Endodermal cell (in vitro differentiated cells): Measurements from ENCODE around the gene MYRF. TPM values are rescaled to one million over a fixed set of nuclear protein-coding genes. Genes with fewer than 3 reads are reported as not detected.

Experiments used
- DNase-seq: peaks from one replicate; pipeline ENCODE4 v3.0.0-alpha.2; 2017
- H3K27ac ChIP-seq: 2 replicates; pipeline ENCODE4 v1.5.1; 2013; ENCODE audit warnings: mild to moderate bottlenecking, low read depth, low read length, moderate library complexity
- H3K27me3 ChIP-seq: 2 replicates; pipeline ENCODE4 v1.6.1; 2013; ENCODE audit warnings: mild to moderate bottlenecking, low read length, moderate library complexity; ENCODE audit not compliant: insufficient read depth, control insufficient read depth, poor library complexity, severe bottlenecking
- H3K36me3 ChIP-seq: 2 replicates; pipeline ENCODE4 v1.7.0; 2013; ENCODE audit warnings: mild to moderate bottlenecking, low read length, moderate library complexity; ENCODE audit not compliant: control insufficient read depth, insufficient read depth
- H3K4me1 ChIP-seq: one replicate; pipeline ENCODE4 v1.7.0; 2013; ENCODE audit warnings: low read length; ENCODE audit not compliant: control insufficient read depth, insufficient read depth
- H3K4me3 ChIP-seq: 2 replicates; pipeline ENCODE4 v1.5.1; 2013; ENCODE audit warnings: mild to moderate bottlenecking, low read length, moderate library complexity
- H3K9ac ChIP-seq: 2 replicates; pipeline ENCODE4 v1.6.1; 2013; ENCODE audit warnings: mild to moderate bottlenecking, low read length, moderate library complexity; ENCODE audit not compliant: poor library complexity, severe bottlenecking; ENCODE audit errors: extremely low read depth
- H3K9me3 ChIP-seq: 2 replicates; pipeline ENCODE4 v1.6.1; 2013; ENCODE audit warnings: mild to moderate bottlenecking, low read length, moderate library complexity; ENCODE audit not compliant: control insufficient read depth
- H3K27ac Mint-ChIP-seq: 2 replicates; pipeline ENCODE4 v1.8.0; 2020; ENCODE audit warnings: mixed read lengths
- H3K27me3 Mint-ChIP-seq: 2 replicates; pipeline ENCODE4 v1.8.0; 2021; ENCODE audit warnings: mild to moderate bottlenecking, mixed read lengths; ENCODE audit not compliant: insufficient read depth
- H3K36me3 Mint-ChIP-seq: 2 replicates; pipeline ENCODE4 v1.8.0; 2020; ENCODE audit warnings: low read depth, mixed read lengths
- H3K4me1 Mint-ChIP-seq: 2 replicates; pipeline ENCODE4 v1.8.0; 2020; ENCODE audit warnings: mixed read lengths
- H3K4me3 Mint-ChIP-seq: 2 replicates; pipeline ENCODE4 v1.8.0; 2020; ENCODE audit warnings: mild to moderate bottlenecking, moderate library complexity, mixed read lengths
- H3K9me3 Mint-ChIP-seq: 2 replicates; pipeline ENCODE4 v1.8.0; 2020; ENCODE audit warnings: mild to moderate bottlenecking, mixed read lengths
- WGBS, 2 experiments: methylation state at CpG; one replicate each; pipeline versions ENCODE4 v1.1.5 to v1.1.7; 2013; ENCODE audit warnings: missing lambda C conversion rate in 2 of 2, mixed read lengths in 1 of 2; ENCODE audit not compliant: insufficient coverage in 1 of 2, insufficient read length in 1 of 2; 5-methylcytosine and 5-hydroxymethylcytosine counted together
- total RNA-seq, 2 donors: library from RNA; stranded (reverse); fragmentation: NEBNext Ultra II Directional in 1 of 2; extraction: Animal tissue kit (Norgen Biotek cat#: 25700) in 1 of 2; gene quantifications; 2 replicates in 1 of 2; 3 replicates in 1 of 2; pipeline ENCODE4 v1.2.1, GENCODE V29; 2021
- TF ChIP-seq, protein P1 (sequence below): fragments of 200-600 bp; sonication (generic); conservative IDR thresholded peaks from 2 replicates; pipeline ENCODE4 v1.5.0; 2021; ENCODE audit warnings: antibody characterized with exemption, mild to moderate bottlenecking

MYRF gene
- total RNA-seq, 2 donors from 2014 or later = 30.3 to 61.7 TPM

DNA sequence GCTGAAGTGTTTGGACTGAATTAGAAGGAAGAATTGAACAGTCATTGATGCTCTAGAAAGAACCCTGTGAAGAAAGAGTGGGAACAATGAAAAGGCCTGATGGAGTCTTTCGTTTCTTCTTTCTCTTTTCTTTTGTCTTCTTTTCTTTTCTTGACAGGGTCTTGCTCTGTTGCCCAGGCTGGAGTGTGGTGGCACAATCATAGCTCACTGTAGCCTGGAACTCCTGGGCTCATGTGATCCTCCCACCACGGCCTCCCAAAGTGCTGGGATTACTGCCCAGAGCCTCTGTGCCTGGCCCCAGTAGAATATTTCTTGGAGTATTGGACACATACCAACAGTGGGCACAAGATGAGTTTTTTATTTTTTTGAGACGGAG lies 41.4 kb downstream of the MYRF start:
- peak overlapping the region; percentile 100 for H3K27ac Mint-ChIP-seq
- Histone ChIP-seq H3K36me3 (peaks cover 56% of the 10 kb centered on the region), H3K9ac (peak overlapping the region; percentile 99), H3K27ac (no peak overlapping the region), H3K4me3 (peak overlapping the region; percentile 92), H3K9me3 (no peaks in the 10 kb centered on the region), H3K4me1 (no peaks in the 10 kb centered on the region), H3K27me3 (no peaks in the 10 kb centered on the region)
- H3K27me3 Mint-ChIP-seq = no peaks in the 10 kb centered on the region
- H3K4me1 Mint-ChIP-seq = peaks cover 16% of the 10 kb centered on the region
- 83 to 90% methylated on average over 3 of the region's 3 CpGs for WGBS, 2 experiments
- TF ChIP-seq, protein P1, sequence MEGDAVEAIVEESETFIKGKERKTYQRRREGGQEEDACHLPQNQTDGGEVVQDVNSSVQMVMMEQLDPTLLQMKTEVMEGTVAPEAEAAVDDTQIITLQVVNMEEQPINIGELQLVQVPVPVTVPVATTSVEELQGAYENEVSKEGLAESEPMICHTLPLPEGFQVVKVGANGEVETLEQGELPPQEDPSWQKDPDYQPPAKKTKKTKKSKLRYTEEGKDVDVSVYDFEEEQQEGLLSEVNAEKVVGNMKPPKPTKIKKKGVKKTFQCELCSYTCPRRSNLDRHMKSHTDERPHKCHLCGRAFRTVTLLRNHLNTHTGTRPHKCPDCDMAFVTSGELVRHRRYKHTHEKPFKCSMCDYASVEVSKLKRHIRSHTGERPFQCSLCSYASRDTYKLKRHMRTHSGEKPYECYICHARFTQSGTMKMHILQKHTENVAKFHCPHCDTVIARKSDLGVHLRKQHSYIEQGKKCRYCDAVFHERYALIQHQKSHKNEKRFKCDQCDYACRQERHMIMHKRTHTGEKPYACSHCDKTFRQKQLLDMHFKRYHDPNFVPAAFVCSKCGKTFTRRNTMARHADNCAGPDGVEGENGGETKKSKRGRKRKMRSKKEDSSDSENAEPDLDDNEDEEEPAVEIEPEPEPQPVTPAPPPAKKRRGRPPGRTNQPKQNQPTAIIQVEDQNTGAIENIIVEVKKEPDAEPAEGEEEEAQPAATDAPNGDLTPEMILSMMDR = no peak
- no peaks in the 10 kb centered on the region for H3K9me3 Mint-ChIP-seq
- DNase-seq = no peak
- H3K36me3 Mint-ChIP-seq = peaks cover 35% of the 10 kb centered on the region
- peak overlapping the region; percentile 90 for H3K4me3 Mint-ChIP-seq

DNA sequence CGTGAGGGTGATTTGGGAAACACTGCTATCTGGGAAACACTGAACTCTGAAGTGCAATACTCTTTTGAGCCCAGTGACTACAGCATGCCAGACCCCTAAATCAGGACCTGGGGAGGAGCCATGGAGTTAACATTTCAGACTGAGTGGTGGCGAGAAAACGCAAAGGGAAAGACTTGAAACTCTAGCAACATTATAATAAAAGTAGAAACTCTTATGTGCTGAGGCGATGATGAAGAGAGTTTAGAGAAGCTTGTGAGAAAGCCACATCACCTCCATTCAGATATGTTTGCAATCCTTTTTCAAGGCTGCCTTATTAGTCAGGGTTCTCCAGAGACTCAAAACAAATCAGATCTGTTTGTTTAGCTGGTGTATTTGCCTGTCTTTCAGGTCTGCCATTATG lies 42.1 kb downstream of the MYRF start:
- WGBS, 2 experiments = 92 to 100% methylated on average over 1 to 4 of the region's 4 CpGs
- Histone ChIP-seq H3K9me3 (no peaks in the 10 kb centered on the region), H3K27ac (no peak overlapping the region), H3K27me3 (no peaks in the 10 kb centered on the region), H3K4me3 (peak overlapping the region; percentile 67), H3K9ac (no peak overlapping the region), H3K4me1 (no peaks in the 10 kb centered on the region), H3K36me3 (peaks cover 55% of the 10 kb centered on the region)
- TF ChIP-seq, protein P1 = no peak
- H3K27me3 Mint-ChIP-seq = no peaks in the 10 kb centered on the region
- H3K9me3 Mint-ChIP-seq = no peaks in the 10 kb centered on the region
- H3K4me3 Mint-ChIP-seq = no peak overlapping the region
- H3K36me3 Mint-ChIP-seq = peaks cover 36% of the 10 kb centered on the region
- no peak for DNase-seq
- no peak overlapping the region for H3K27ac Mint-ChIP-seq
- peaks cover 16% of the 10 kb centered on the region for H3K4me1 Mint-ChIP-seq

DNA sequence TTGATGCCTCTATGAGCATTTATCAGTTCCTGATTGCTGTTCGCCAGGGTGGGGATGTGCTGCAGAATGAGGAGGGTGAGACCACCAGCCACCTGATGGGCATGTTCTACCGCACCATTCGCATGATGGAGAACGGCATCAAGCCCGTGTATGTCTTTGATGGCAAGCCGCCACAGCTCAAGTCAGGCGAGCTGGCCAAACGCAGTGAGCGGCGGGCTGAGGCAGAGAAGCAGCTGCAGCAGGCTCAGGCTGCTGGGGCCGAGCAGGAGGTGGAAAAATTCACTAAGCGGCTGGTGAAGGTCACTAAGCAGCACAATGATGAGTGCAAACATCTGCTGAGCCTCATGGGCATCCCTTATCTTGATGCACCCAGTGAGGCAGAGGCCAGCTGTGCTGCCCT lies 43.0 kb downstream of the MYRF start:
- Histone ChIP-seq H3K9me3 (no peaks in the 10 kb centered on the region), H3K27me3 (no peaks in the 10 kb centered on the region), H3K4me3 (no peak overlapping the region), H3K36me3 (peaks cover 53% of the 10 kb centered on the region), H3K27ac (no peak overlapping the region), H3K9ac (no peak overlapping the region), H3K4me1 (peaks cover 2% of the 10 kb centered on the region)
- TF ChIP-seq, protein P1 = no peak
- peak overlapping the region; percentile 64 for H3K27ac Mint-ChIP-seq
- H3K4me3 Mint-ChIP-seq = no peak overlapping the region
- peaks cover 31% of the 10 kb centered on the region for H3K36me3 Mint-ChIP-seq
- 95 to 98% methylated on average over 12 of the region's 12 CpGs for WGBS, 2 experiments
- no peaks in the 10 kb centered on the region for H3K9me3 Mint-ChIP-seq
- no peaks in the 10 kb centered on the region for H3K27me3 Mint-ChIP-seq
- H3K4me1 Mint-ChIP-seq = peaks cover 19% of the 10 kb centered on the region
- DNase-seq = no peak
